ENCODE data around the gene CA4.

Gene CA4

GRCh38 chr17:60138769-60139437, 10.9 kb upstream of the CA4 start:
- no peaks in the 10 kb centered on the region for H3K27me3 ChIP-seq (ENCODE audit: low read length)
- H4K20me1 ChIP-seq (ENCODE audit: low read depth, low read length): no peaks in the 10 kb centered on the region
- H3K4me2 ChIP-seq (ENCODE audit: low read depth, low read length, poor library complexity, severe bottlenecking): no peak overlapping the region
- H3K9me2 ChIP-seq (replicated peaks; ENCODE audit: insufficient read depth, low read length): no peaks in the 10 kb centered on the region
- H3F3A ChIP-seq (ENCODE audit: insufficient read depth): no peaks in the 10 kb centered on the region
- no peak overlapping the region for H3K27ac ChIP-seq (ENCODE audit: low read depth, low read length)
- H2AFZ ChIP-seq (ENCODE audit: low read depth, low read length, severe bottlenecking): no peak overlapping the region
- no peaks in the 10 kb centered on the region for H3K79me2 ChIP-seq (ENCODE audit: insufficient read depth, low read length)
- H3K4me3 ChIP-seq (ENCODE audit: insufficient read depth, low read length, poor library complexity, severe bottlenecking): no peak overlapping the region
- no peaks in the 10 kb centered on the region for H3K36me3 ChIP-seq (ENCODE audit: low read length)
- no peak overlapping the region for H3K9ac ChIP-seq (ENCODE audit: low read length)
- no peaks in the 10 kb centered on the region for H3K9me3 ChIP-seq (ENCODE audit: insufficient read depth, low read length)
- no peak for TF ChIP-seq EZH2phosphoT487 (conservative IDR thresholded peaks at IDR 0.05; ENCODE audit: low read length)
- TF ChIP-seq CTCF (IDR thresholded peaks at IDR 0.05; ENCODE audit: insufficient read depth, low read length, poor library complexity, severe bottlenecking): no peak

GRCh38 chr17:60139438-60140285, 10.1 kb upstream of the CA4 start:
- no peaks in the 10 kb centered on the region for H3K27me3 ChIP-seq (ENCODE audit: low read length)
- H3F3A ChIP-seq (ENCODE audit: insufficient read depth): no peaks in the 10 kb centered on the region
- no peak overlapping the region for H3K4me2 ChIP-seq (ENCODE audit: low read depth, low read length, poor library complexity, severe bottlenecking)
- H4K20me1 ChIP-seq (ENCODE audit: low read depth, low read length): no peaks in the 10 kb centered on the region
- no peaks in the 10 kb centered on the region for H3K79me2 ChIP-seq (ENCODE audit: insufficient read depth, low read length)
- no peak overlapping the region for H2AFZ ChIP-seq (ENCODE audit: low read depth, low read length, severe bottlenecking)
- no peaks in the 10 kb centered on the region for H3K9me2 ChIP-seq (replicated peaks; ENCODE audit: insufficient read depth, low read length)
- no peak overlapping the region for H3K9ac ChIP-seq (ENCODE audit: low read length)
- H3K4me3 ChIP-seq (ENCODE audit: insufficient read depth, low read length, poor library complexity, severe bottlenecking): no peak overlapping the region
- H3K36me3 ChIP-seq (ENCODE audit: low read length): no peaks in the 10 kb centered on the region
- no peak for TF ChIP-seq CTCF (IDR thresholded peaks at IDR 0.05; ENCODE audit: insufficient read depth, low read length, poor library complexity, severe bottlenecking)
- no peak for TF ChIP-seq EZH2phosphoT487 (conservative IDR thresholded peaks at IDR 0.05; ENCODE audit: low read length)
- H3K27ac ChIP-seq (ENCODE audit: low read depth, low read length): no peak overlapping the region
- H3K9me3 ChIP-seq (ENCODE audit: insufficient read depth, low read length): no peaks in the 10 kb centered on the region

- Histone ChIP-seq H2AFZ (ENCODE audit: low read depth, low read length, severe bottlenecking) (no peak overlapping the region), H3K4me3 (ENCODE audit: insufficient read depth, low read length, poor library complexity, severe bottlenecking) (no peak overlapping the region), H3K4me2 (ENCODE audit: low read depth, low read length, poor library complexity, severe bottlenecking) (no peak overlapping the region), H4K20me1 (ENCODE audit: low read depth, low read length) (no peaks in the 10 kb centered on the region), H3K9ac (ENCODE audit: low read length) (no peak overlapping the region), H3F3A (ENCODE audit: insufficient read depth) (no peaks in the 10 kb centered on the region), H3K79me2 (ENCODE audit: insufficient read depth, low read length) (no peaks in the 10 kb centered on the region), H3K36me3 (ENCODE audit: low read length) (no peaks in the 10 kb centered on the region), H3K27me3 (ENCODE audit: low read length) (no peaks in the 10 kb centered on the region), H3K9me3 (ENCODE audit: insufficient read depth, low read length) (no peaks in the 10 kb centered on the region), H3K27ac (ENCODE audit: low read depth, low read length) (no peak overlapping the region), H3K9me2 (replicated peaks; ENCODE audit: insufficient read depth, low read length) (no peaks in the 10 kb centered on the region)
- no peak for TF ChIP-seq EZH2phosphoT487 (conservative IDR thresholded peaks at IDR 0.05; ENCODE audit: low read length)
- no peak for TF ChIP-seq CTCF (IDR thresholded peaks at IDR 0.05; ENCODE audit: insufficient read depth, low read length, poor library complexity, severe bottlenecking)
Measured at GRCh38 chr17:60141111-60142018, 8.4 kb upstream of the CA4 start.

Measured in SU-DHL-6 (cell line).